ENCODE data around the gene TFAM.
"Not testable (repeated sequence)": the region's sequence is repeated elsewhere in the genome, so short reads cannot be mapped to it uniquely, and the experiment has no call there.

TFAM gene

GRCh38 chr10:58412502-58412961 lies 27.3 kb downstream of the TFAM start:
- H3K79me2 ChIP-seq (ENCODE audit: insufficient read depth, low read length) = no peaks in the 10 kb centered on the region
- H3K27ac ChIP-seq (ENCODE audit: low read depth, low read length, poor library complexity, severe bottlenecking) = no peak overlapping the region
- H3K4me2 ChIP-seq (ENCODE audit: low read length) = no peak overlapping the region
- H3F3A ChIP-seq (ENCODE audit: insufficient read depth, low read length) = no peaks in the 10 kb centered on the region
- H3K36me3 ChIP-seq (ENCODE audit: insufficient read depth, low read length) = no peaks in the 10 kb centered on the region
- H3K4me1 ChIP-seq (ENCODE audit: insufficient read depth, low read length, severe bottlenecking) = no peaks in the 10 kb centered on the region
- H2AFZ ChIP-seq (ENCODE audit: low read length) = no peak overlapping the region
- H3K27me3 ChIP-seq (ENCODE audit: insufficient read depth, low read length) = no peaks in the 10 kb centered on the region
- no peak overlapping the region for H3K9ac ChIP-seq (ENCODE audit: low read length)
- no peak for TF ChIP-seq EZH2 (IDR thresholded peaks at IDR 0.05; ENCODE audit: borderline replicate concordance, low read length)
- no peak for TF ChIP-seq CTCF (IDR thresholded peaks at IDR 0.05; ENCODE audit: low read length)
- H3K4me3 ChIP-seq (ENCODE audit: low read depth, low read length, poor library complexity, severe bottlenecking) = no peak overlapping the region
- H3K9me3 ChIP-seq (ENCODE audit: low read length) = no peaks in the 10 kb centered on the region
- H3K9me2 ChIP-seq (ENCODE audit: low read depth, low read length) = no peaks in the 10 kb centered on the region
- no peaks in the 10 kb centered on the region for H4K20me1 ChIP-seq (ENCODE audit: insufficient read depth, low read length)

- Histone ChIP-seq H3K79me2 (ENCODE audit: insufficient read depth, low read length) (no peaks in the 10 kb centered on the region), H3K4me2 (ENCODE audit: low read length) (no peak overlapping the region), H3K27me3 (ENCODE audit: insufficient read depth, low read length) (no peaks in the 10 kb centered on the region), H3K9me2 (ENCODE audit: low read depth, low read length) (no peaks in the 10 kb centered on the region), H3K36me3 (ENCODE audit: insufficient read depth, low read length) (no peaks in the 10 kb centered on the region), H3K4me3 (ENCODE audit: low read depth, low read length, poor library complexity, severe bottlenecking) (no peak overlapping the region), H3K9ac (ENCODE audit: low read length) (no peak overlapping the region), H4K20me1 (ENCODE audit: insufficient read depth, low read length) (no peaks in the 10 kb centered on the region), H3F3A (ENCODE audit: insufficient read depth, low read length) (no peaks in the 10 kb centered on the region), H3K27ac (ENCODE audit: low read depth, low read length, poor library complexity, severe bottlenecking) (no peak overlapping the region), H3K4me1 (ENCODE audit: insufficient read depth, low read length, severe bottlenecking) (no peaks in the 10 kb centered on the region), H3K9me3 (ENCODE audit: low read length) (no peaks in the 10 kb centered on the region), H2AFZ (ENCODE audit: low read length) (no peak overlapping the region)
- TF ChIP-seq CTCF (IDR thresholded peaks at IDR 0.05; ENCODE audit: low read length) (no peak; the same call in 1 of the 2 replicates), EZH2 (IDR thresholded peaks at IDR 0.05; ENCODE audit: borderline replicate concordance, low read length) (no peak)
Observed at GRCh38 chr10:58414270-58415041, 29.2 kb downstream of the TFAM start.

GRCh38 chr10:58415757-58416156 lies 30.5 kb downstream of the TFAM start:
- no peaks in the 10 kb centered on the region for H3F3A ChIP-seq (ENCODE audit: insufficient read depth, low read length)
- H3K9me2 ChIP-seq (ENCODE audit: low read depth, low read length) = no peaks in the 10 kb centered on the region
- no peaks in the 10 kb centered on the region for H3K79me2 ChIP-seq (ENCODE audit: insufficient read depth, low read length)
- TF ChIP-seq EZH2 (IDR thresholded peaks at IDR 0.05; ENCODE audit: borderline replicate concordance, low read length) = no peak
- no peak for TF ChIP-seq CTCF (IDR thresholded peaks at IDR 0.05; ENCODE audit: low read length)
- no peaks in the 10 kb centered on the region for H3K4me1 ChIP-seq (ENCODE audit: insufficient read depth, low read length, severe bottlenecking)
- H3K27me3 ChIP-seq (ENCODE audit: insufficient read depth, low read length) = no peaks in the 10 kb centered on the region
- no peaks in the 10 kb centered on the region for H3K36me3 ChIP-seq (ENCODE audit: insufficient read depth, low read length)
- H3K4me2 ChIP-seq (ENCODE audit: low read length) = no peak overlapping the region
- H3K9me3 ChIP-seq (ENCODE audit: low read length) = no peaks in the 10 kb centered on the region
- H3K9ac ChIP-seq (ENCODE audit: low read length) = no peak overlapping the region
- no peaks in the 10 kb centered on the region for H4K20me1 ChIP-seq (ENCODE audit: insufficient read depth, low read length)
- no peak overlapping the region for H2AFZ ChIP-seq (ENCODE audit: low read length)
- no peak overlapping the region for H3K27ac ChIP-seq (ENCODE audit: low read depth, low read length, poor library complexity, severe bottlenecking)
- H3K4me3 ChIP-seq (ENCODE audit: low read depth, low read length, poor library complexity, severe bottlenecking) = no peak overlapping the region

- not testable (repeated sequence) for H2AFZ ChIP-seq (ENCODE audit: low read length); H3K36me3 ChIP-seq (ENCODE audit: insufficient read depth, low read length); H3K79me2 ChIP-seq (ENCODE audit: insufficient read depth, low read length); H4K20me1 ChIP-seq (ENCODE audit: insufficient read depth, low read length); H3K4me2 ChIP-seq (ENCODE audit: low read length); H3K4me3 ChIP-seq (ENCODE audit: low read depth, low read length, poor library complexity, severe bottlenecking); H3K9ac ChIP-seq (ENCODE audit: low read length); H3K9me2 ChIP-seq (ENCODE audit: low read depth, low read length); H3K27ac ChIP-seq (ENCODE audit: low read depth, low read length, poor library complexity, severe bottlenecking); H3K4me1 ChIP-seq (ENCODE audit: insufficient read depth, low read length, severe bottlenecking); H3F3A ChIP-seq (ENCODE audit: insufficient read depth, low read length); H3K27me3 ChIP-seq (ENCODE audit: insufficient read depth, low read length); H3K9me3 ChIP-seq (ENCODE audit: low read length)
Observed at GRCh38 chr10:58417902-58418301, 32.7 kb downstream of the TFAM start.
